Mesenchymal stem cell (in vitro differentiated cells and primary cell): ENCODE measurements around the gene OR5K3.

Source experiments
- DNase-seq: peaks from one replicate; pipeline ENCODE4 v3.0.0-alpha.2; 2013
- H2AFZ ChIP-seq: one replicate; pipeline ENCODE4 v1.6.1; 2013; ENCODE audit warnings: low read depth, mild to moderate bottlenecking, control low read depth, inconsistent platforms, low read length, moderate library complexity
- H2AK5ac ChIP-seq: 2 replicates; pipeline ENCODE4 v1.6.1; 2013; ENCODE audit warnings: low read length, moderate library complexity, mild to moderate bottlenecking, inconsistent platforms; ENCODE audit not compliant: severe bottlenecking
- H2BK120ac ChIP-seq: one replicate; pipeline ENCODE4 v1.6.1; 2013; ENCODE audit warnings: low read depth, mild to moderate bottlenecking, inconsistent platforms, low read length, moderate library complexity
- H2BK12ac ChIP-seq, 2 experiments: one replicate each; pipeline ENCODE4 v1.6.1; 2013; ENCODE audit warnings: inconsistent platforms in 2 of 2, low read length in 2 of 2, mild to moderate bottlenecking in 2 of 2, moderate library complexity in 2 of 2, control low read depth in 1 of 2
- H2BK15ac ChIP-seq: one replicate; pipeline ENCODE4 v1.6.1; 2013; ENCODE audit warnings: mild to moderate bottlenecking, low read depth, inconsistent platforms; ENCODE audit not compliant: poor library complexity, severe bottlenecking
- H2BK5ac ChIP-seq: 2 replicates; pipeline ENCODE4 v1.6.1; 2013; ENCODE audit warnings: low read depth, mild to moderate bottlenecking, low read length, control low read depth, inconsistent platforms; ENCODE audit not compliant: poor library complexity, severe bottlenecking
- H3K14ac ChIP-seq, 2 experiments: one replicate each; pipeline ENCODE4 v1.6.1; 2013; ENCODE audit warnings: inconsistent platforms in 2 of 2, low read length in 2 of 2, control low read depth in 1 of 2, mild to moderate bottlenecking in 1 of 2, moderate library complexity in 1 of 2
- H3K18ac ChIP-seq, 2 experiments: one replicate each; pipeline ENCODE4 v1.6.1; 2013; ENCODE audit warnings: inconsistent platforms in 2 of 2, low read length in 2 of 2, control low read depth in 1 of 2, low read depth in 1 of 2, mild to moderate bottlenecking in 1 of 2
- H3K23ac ChIP-seq, 2 experiments: one replicate each; pipeline ENCODE4 v1.6.1; 2013; ENCODE audit warnings: inconsistent platforms in 2 of 2, low read length in 2 of 2, mild to moderate bottlenecking in 2 of 2, moderate library complexity in 2 of 2, control low read depth in 1 of 2
- H3K27ac ChIP-seq: 2 replicates; pipeline ENCODE4 v1.5.1; 2013; ENCODE audit warnings: mild to moderate bottlenecking, moderate library complexity, low read length, control low read depth, inconsistent platforms; ENCODE audit not compliant: poor library complexity, severe bottlenecking
- H3K27me3 ChIP-seq, 2 experiments: 2 replicates each; pipeline versions ENCODE4 v1.6.1 to v1.7.0; 2013; ENCODE audit warnings: low read length in 2 of 2, mild to moderate bottlenecking in 2 of 2, moderate library complexity in 2 of 2, control low read depth in 1 of 2, inconsistent platforms in 1 of 2; ENCODE audit not compliant: control insufficient read depth in 1 of 2, insufficient read depth in 1 of 2
- H3K36me3 ChIP-seq, 2 experiments: 2 replicates each; pipeline versions ENCODE4 v1.6.1 to v1.7.0; 2013; ENCODE audit warnings: low read length in 2 of 2, control low read depth in 1 of 2, inconsistent platforms in 1 of 2, low read depth in 1 of 2, mild to moderate bottlenecking in 1 of 2; ENCODE audit not compliant: insufficient read depth in 2 of 2, control insufficient read depth in 1 of 2
- H3K4ac ChIP-seq, 2 experiments: one replicate each; pipeline ENCODE4 v1.6.1; 2013; ENCODE audit warnings: inconsistent platforms in 2 of 2, low read length in 2 of 2, mild to moderate bottlenecking in 2 of 2, moderate library complexity in 2 of 2, control low read depth in 1 of 2, low read depth in 1 of 2
- H3K4me1 ChIP-seq: 2 replicates; pipeline ENCODE4 v1.6.1; 2013; ENCODE audit warnings: low read depth, low read length, control low read depth; ENCODE audit not compliant: control insufficient read depth, insufficient read depth
- H3K4me2 ChIP-seq: 2 replicates; pipeline ENCODE4 v1.6.1; 2013; ENCODE audit warnings: low read length, mild to moderate bottlenecking, inconsistent platforms; ENCODE audit not compliant: poor library complexity, severe bottlenecking
- H3K4me3 ChIP-seq, 2 experiments: 2 replicates each; pipeline versions ENCODE4 v1.5.1 to v1.7.0; 2013; ENCODE audit warnings: low read length in 2 of 2, mild to moderate bottlenecking in 2 of 2, control low read depth in 1 of 2, low read depth in 1 of 2; ENCODE audit not compliant: insufficient read depth in 1 of 2
- H3K79me1 ChIP-seq: replicated peaks from 2 replicates; pipeline ENCODE4 v1.6.1; 2013; ENCODE audit warnings: mild to moderate bottlenecking, control low read depth, low read length, inconsistent platforms; ENCODE audit not compliant: poor library complexity, severe bottlenecking
- H3K9ac ChIP-seq: 2 replicates; pipeline ENCODE4 v1.7.0; 2013; ENCODE audit warnings: mild to moderate bottlenecking, low read length, moderate library complexity
- H3K9me3 ChIP-seq: 2 replicates; pipeline ENCODE4 v1.7.0; 2013; ENCODE audit warnings: mild to moderate bottlenecking, low read length; ENCODE audit not compliant: control insufficient read depth
- H4K8ac ChIP-seq: one replicate; pipeline ENCODE4 v1.6.1; 2013; ENCODE audit warnings: inconsistent platforms, mild to moderate bottlenecking, low read length, moderate library complexity
- H4K91ac ChIP-seq: one replicate; pipeline ENCODE4 v1.6.1; 2013; ENCODE audit warnings: mild to moderate bottlenecking, low read length, inconsistent platforms
- WGBS: methylation state at CpG from one replicate; pipeline ENCODE4 v1.1.7; 2013; ENCODE audit warnings: mixed read lengths; 5-methylcytosine and 5-hydroxymethylcytosine counted together

Gene OR5K3

DNA sequence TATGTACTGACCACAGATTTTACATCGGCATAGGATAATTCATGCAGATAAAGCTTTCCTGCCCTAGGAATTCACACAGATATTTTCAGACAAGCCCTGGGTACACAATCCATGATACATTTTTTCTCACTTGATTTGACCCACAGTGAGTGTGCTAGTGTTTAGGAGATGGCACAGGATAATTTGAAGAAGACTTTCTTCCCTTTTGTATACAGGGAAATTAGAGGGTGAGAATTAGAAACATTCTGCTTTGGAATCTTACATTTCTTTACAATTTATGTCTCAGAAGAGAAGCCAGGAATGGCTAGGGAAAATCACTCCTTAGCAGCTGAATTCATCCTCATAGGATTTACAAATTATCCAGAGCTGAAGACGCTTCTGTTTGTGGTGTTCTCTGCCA, 36.9 kb upstream of the OR5K3 start, which contains the start of gene OR5K4:
OR5K4 (plus strand) TSS at position 301 of the 400 bp plus-strand sequence; CDS start at position 301, 0 bp downstream.
- Histone ChIP-seq H4K91ac (no peak within 1 kb of the TSS), H4K8ac (no peak within 1 kb of the TSS), H3K23ac (no peak within 1 kb of the TSS), H3K4ac (no peak within 1 kb of the TSS), H3K4me1 (no peaks in the 10 kb centered on the region), H3K18ac (no peak within 1 kb of the TSS), H3K4me2 (no peak within 1 kb of the TSS), H2AFZ (no peak within 1 kb of the TSS), H2BK5ac (no peak within 1 kb of the TSS), H3K79me1 (no peaks in the 10 kb centered on the region), H3K9me3 (peaks cover 3% of the 10 kb centered on the region), H3K14ac (no peak within 1 kb of the TSS), H2BK15ac (no peak within 1 kb of the TSS), H3K4me3 (no peak within 1 kb of the TSS), H3K36me3 (no peaks in the 10 kb centered on the region), H3K27me3 (peaks cover 0 to 3% of the 10 kb centered on the region in 2 experiments), H2BK12ac (no peak within 1 kb of the TSS), H3K27ac (no peak within 1 kb of the TSS), H2BK120ac (no peak within 1 kb of the TSS), H3K9ac (no peak within 1 kb of the TSS), H2AK5ac (no peak within 1 kb of the TSS)
- no peak for DNase-seq
- 82% methylated on average over 1 of the region's 2 CpGs for WGBS

DNA sequence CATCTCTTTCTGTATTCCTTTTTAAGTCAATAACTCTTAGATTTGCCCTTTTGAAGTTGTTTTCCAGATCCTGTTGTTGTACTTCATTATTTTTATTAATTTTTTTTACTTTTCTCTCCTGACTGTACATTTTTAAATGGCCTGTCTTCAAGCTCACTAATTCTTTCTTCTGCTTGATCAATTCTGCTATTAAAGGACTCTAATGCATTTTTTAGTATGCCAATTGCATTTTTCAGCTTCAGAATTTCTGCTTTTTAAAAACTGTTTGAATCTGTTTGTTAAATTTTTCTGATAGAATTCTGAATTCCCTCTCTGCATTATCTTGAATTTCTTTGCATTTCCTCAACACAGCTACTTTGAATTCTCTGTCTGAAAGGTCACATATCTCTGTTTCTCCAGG, 31.2 kb upstream of the OR5K3 start:
- H2AFZ ChIP-seq: no peak overlapping the region
- no peak overlapping the region for H4K91ac ChIP-seq
- H3K18ac ChIP-seq: no peak overlapping the region
- DNase-seq: no peak
- no peak overlapping the region for H3K4me3 ChIP-seq
- H3K27me3 ChIP-seq: no peaks in the 10 kb centered on the region
- H3K14ac ChIP-seq: no peak overlapping the region
- no peak overlapping the region for H3K9ac ChIP-seq
- H2AK5ac ChIP-seq: no peak overlapping the region
- H2BK5ac ChIP-seq: no peak overlapping the region
- H2BK15ac ChIP-seq: no peak overlapping the region
- H3K4me2 ChIP-seq: no peak overlapping the region
- H3K23ac ChIP-seq: no peak overlapping the region
- H3K9me3 ChIP-seq: peaks cover 12% of the 10 kb centered on the region
- H3K4ac ChIP-seq: no peak overlapping the region
- no peak overlapping the region for H2BK120ac ChIP-seq
- no peaks in the 10 kb centered on the region for H3K36me3 ChIP-seq
- no peaks in the 10 kb centered on the region for H3K79me1 ChIP-seq
- no peak overlapping the region for H2BK12ac ChIP-seq
- no peak overlapping the region for H4K8ac ChIP-seq
- no peak overlapping the region for H3K27ac ChIP-seq
- no peaks in the 10 kb centered on the region for H3K4me1 ChIP-seq

DNA sequence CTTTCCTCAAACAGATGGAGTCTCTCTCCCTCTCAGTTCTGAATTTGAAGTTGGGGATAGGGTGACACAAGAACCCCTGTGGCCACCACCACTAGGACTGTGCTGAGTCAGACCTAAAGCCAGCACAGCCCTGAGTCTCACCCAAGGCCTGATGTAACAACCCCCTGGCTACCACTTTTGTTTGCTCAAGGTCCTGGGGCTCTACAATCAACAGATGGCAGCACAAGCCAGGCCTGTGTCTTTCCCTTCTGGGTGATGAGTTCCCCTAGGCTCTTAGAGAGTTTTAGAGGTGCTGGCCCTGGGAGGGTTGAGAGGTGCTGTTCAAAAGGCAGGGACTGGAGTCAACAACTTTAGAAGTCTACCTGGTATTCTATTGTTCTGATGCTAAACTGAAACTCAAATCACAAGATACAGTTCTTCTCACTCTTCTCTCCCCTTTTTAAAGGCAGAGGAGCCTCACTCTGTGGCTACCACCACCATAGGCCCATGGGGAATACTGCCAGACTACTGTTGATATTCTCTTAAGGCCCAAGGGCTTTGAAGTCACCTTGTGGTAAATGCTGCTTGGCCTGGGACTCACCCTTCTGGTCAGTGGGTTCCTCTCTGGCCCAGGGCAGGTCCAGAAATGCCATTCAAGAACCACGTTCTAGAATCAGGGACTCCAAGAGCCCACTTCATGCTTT, 30.3 kb upstream of the OR5K3 start:
- no peaks in the 10 kb centered on the region for H3K36me3 ChIP-seq
- no peak overlapping the region for H3K4me3 ChIP-seq
- no peaks in the 10 kb centered on the region for H3K79me1 ChIP-seq
- H2AK5ac ChIP-seq: no peak overlapping the region
- H2BK15ac ChIP-seq: no peak overlapping the region
- H3K27ac ChIP-seq: no peak overlapping the region
- no peak overlapping the region for H3K14ac ChIP-seq
- H2BK120ac ChIP-seq: no peak overlapping the region
- no peak overlapping the region for H2BK12ac ChIP-seq
- H4K8ac ChIP-seq: no peak overlapping the region
- no peak overlapping the region for H2AFZ ChIP-seq
- H3K4me1 ChIP-seq: no peaks in the 10 kb centered on the region
- no peaks in the 10 kb centered on the region for H3K27me3 ChIP-seq
- H3K9me3 ChIP-seq: peaks cover 12% of the 10 kb centered on the region
- H3K4ac ChIP-seq: no peak overlapping the region
- 28% methylated on average over 1 of the region's 1 CpG for WGBS
- H4K91ac ChIP-seq: no peak overlapping the region
- no peak overlapping the region for H3K4me2 ChIP-seq
- no peak overlapping the region for H3K18ac ChIP-seq
- H2BK5ac ChIP-seq: no peak overlapping the region
- no peak overlapping the region for H3K23ac ChIP-seq
- DNase-seq: peak; percentile 10
- H3K9ac ChIP-seq: no peak overlapping the region

GRCh38 chr3:98360681-98361080, 29.8 kb upstream of the OR5K3 start:
- Histone ChIP-seq H4K8ac (no peak overlapping the region), H3K18ac (no peak overlapping the region), H3K36me3 (no peaks in the 10 kb centered on the region), H2BK12ac (no peak overlapping the region), H2AFZ (no peak overlapping the region), H2AK5ac (no peak overlapping the region), H2BK120ac (no peak overlapping the region), H2BK5ac (no peak overlapping the region), H3K27ac (no peak overlapping the region), H3K27me3 (no peaks in the 10 kb centered on the region), H3K14ac (no peak overlapping the region), H3K4me2 (no peak overlapping the region), H3K9ac (no peak overlapping the region), H3K9me3 (peaks cover 12% of the 10 kb centered on the region), H3K4me3 (no peak overlapping the region), H3K23ac (no peak overlapping the region), H3K79me1 (no peaks in the 10 kb centered on the region), H3K4ac (no peak overlapping the region), H4K91ac (no peak overlapping the region), H3K4me1 (no peaks in the 10 kb centered on the region), H2BK15ac (no peak overlapping the region)
- 95% methylated on average over 3 of the region's 3 CpGs for WGBS
- DNase-seq: no peak
